ENCODE data around the gene UBXN7. TPM values are rescaled to one million over a fixed set of nuclear protein-coding genes. Genes with fewer than 3 reads are reported as not detected.

UBXN7 gene
- total RNA-seq, 1 experiment from 2014 or later = 99.6 TPM

GRCh38 chr3:196332168-196332567 is 100.1 kb downstream of the UBXN7 start:
- H3K36me3 Mint-ChIP-seq = no peaks in the 10 kb centered on the region
- no peak for ATAC-seq

More at GRCh38 chr3:196332168-196332567, 100.1 kb downstream of the UBXN7 start:
- Mint-ChIP-seq H3K4me1 (peaks cover 7% of the 10 kb centered on the region), H3K27me3 (ENCODE audit: low read depth) (no peaks in the 10 kb centered on the region; the same call in 1 of the 2 replicates), H3K4me3 (no peak overlapping the region), H3K9me3 (no peaks in the 10 kb centered on the region), H3K27ac (no peak overlapping the region)
- TF ChIP-seq ZBTB43 (CRISPR knock-in tag; IDR thresholded peaks at IDR 0.05) = no peak
- TF ChIP-seq AFF4 (CRISPR knock-in tag; IDR thresholded peaks at IDR 0.05; ENCODE audit: borderline replicate concordance) = no peak
- TF ChIP-seq ZNF219 (CRISPR knock-in tag; IDR thresholded peaks at IDR 0.05; ENCODE audit: borderline replicate concordance) = no peak
- no peak for TF ChIP-seq GABPB1 (CRISPR knock-in tag; IDR thresholded peaks at IDR 0.05)
- no peak for TF ChIP-seq NFE2L1 (CRISPR knock-in tag; IDR thresholded peaks at IDR 0.05)
- TF ChIP-seq SP1 (CRISPR knock-in tag; conservative IDR thresholded peaks at IDR 0.05) = no peak
- no peak for TF ChIP-seq FOXK1 (CRISPR knock-in tag; IDR thresholded peaks at IDR 0.05)
- no peak for TF ChIP-seq HMGA2 (CRISPR knock-in tag; IDR thresholded peaks at IDR 0.05)
- TF ChIP-seq ZMAT4 (CRISPR knock-in tag; IDR thresholded peaks at IDR 0.05) = no peak
- no peak for TF ChIP-seq ZNF532 (CRISPR knock-in tag; IDR thresholded peaks at IDR 0.05; ENCODE audit: borderline replicate concordance)
- TF ChIP-seq ZNF317 (CRISPR knock-in tag; IDR thresholded peaks at IDR 0.05; ENCODE audit: borderline replicate concordance, low read depth) = no peak
- TF ChIP-seq ATF1 (CRISPR knock-in tag; IDR thresholded peaks at IDR 0.05) = no peak
- no peak for TF ChIP-seq E2F1 (CRISPR knock-in tag; IDR thresholded peaks at IDR 0.05)
- TF ChIP-seq RELA (CRISPR knock-in tag; IDR thresholded peaks at IDR 0.05; ENCODE audit: borderline replicate concordance) = no peak
- no peak for TF ChIP-seq EMX1 (CRISPR knock-in tag; IDR thresholded peaks at IDR 0.05)
- ChIA-PET POLR2A (no interaction called here), CTCF (no interaction called here)
- DNase-seq (ENCODE audit: low spot score) = no peak
